DOHH2 (cell line): Measurements from ENCODE around the gene REG3A.

Experiments
- H3F3A ChIP-seq: fragments of 200-600 bp; sonication (generic), shearing (Covaris generic); 2 replicates; pipeline ENCODE4 v1.6.0; 2016; ENCODE audit warnings: antibody characterized with exemption, mild to moderate bottlenecking; ENCODE audit not compliant: control insufficient read depth, insufficient read depth
- H3K27ac ChIP-seq: fragments of 200-600 bp; sonication (generic); 2 replicates; pipeline ENCODE4 v1.5.1; 2014; ENCODE audit warnings: low read depth, mild to moderate bottlenecking, low read length, moderate library complexity
- H3K27me3 ChIP-seq: fragments of 200-600 bp; sonication (generic); 2 replicates; pipeline ENCODE4 v1.6.1; 2014; ENCODE audit warnings: mild to moderate bottlenecking, low read length, mixed read lengths; ENCODE audit not compliant: control insufficient read depth
- H3K36me3 ChIP-seq: fragments of 200-600 bp; sonication (generic); 2 replicates; pipeline ENCODE4 v1.6.1; 2014; ENCODE audit warnings: mild to moderate bottlenecking, low read length, moderate library complexity, mixed read lengths; ENCODE audit not compliant: control insufficient read depth
- H3K4me1 ChIP-seq: fragments of 200-600 bp; sonication (generic); 2 replicates; pipeline ENCODE4 v1.6.1; 2014; ENCODE audit warnings: mild to moderate bottlenecking, low read length, mixed read lengths; ENCODE audit not compliant: control insufficient read depth
- H3K4me2 ChIP-seq: fragments of 200-600 bp; sonication (generic); 2 replicates; pipeline ENCODE4 v1.6.0; 2014; ENCODE audit warnings: mild to moderate bottlenecking, low read length, moderate library complexity
- H3K4me3 ChIP-seq: fragments of 200-600 bp; sonication (generic); 2 replicates; pipeline ENCODE4 v1.5.1; 2014; ENCODE audit warnings: mild to moderate bottlenecking, low read length, mixed read lengths
- H3K79me2 ChIP-seq: fragments of 200-600 bp; sonication (generic); 2 replicates; pipeline ENCODE4 v1.6.1; 2014; ENCODE audit warnings: mild to moderate bottlenecking, low read length, mixed read lengths; ENCODE audit not compliant: control insufficient read depth
- H3K9me2 ChIP-seq: fragments of 200-600 bp; sonication (generic); replicated peaks from 2 replicates; pipeline ENCODE4 v1.6.1; 2014; ENCODE audit warnings: mild to moderate bottlenecking, low read length, mixed read lengths; ENCODE audit not compliant: control insufficient read depth
- H3K9me3 ChIP-seq: fragments of 200-600 bp; sonication (generic); 2 replicates; pipeline ENCODE4 v1.6.1; 2014; ENCODE audit warnings: antibody characterized with exemption, low read length, mixed read lengths; ENCODE audit not compliant: control insufficient read depth, insufficient read depth
- H4K20me1 ChIP-seq: fragments of 200-600 bp; sonication (generic); 2 replicates; pipeline ENCODE4 v1.6.0; 2014; ENCODE audit warnings: low read depth, mild to moderate bottlenecking, antibody characterized with exemption, low read length, moderate library complexity; ENCODE audit not compliant: control insufficient read depth, insufficient read depth
- CTCF ChIP-seq: fragments of 200-600 bp; sonication (generic); IDR thresholded peaks from one replicate; pipeline ENCODE4 v1.5.1; 2014; ENCODE audit warnings: antibody characterized with exemption, mild to moderate bottlenecking, low read depth, low read length; ENCODE audit not compliant: poor library complexity, severe bottlenecking
- EZH2phosphoT487 ChIP-seq: fragments of 200-600 bp; sonication (generic); IDR thresholded peaks from 2 replicates; pipeline ENCODE4 v1.6.1; 2017; ENCODE audit warnings: borderline replicate concordance, mild to moderate bottlenecking, antibody characterized with exemption, low read length, moderate library complexity, mixed read lengths

Gene REG3A

GRCh38 chr2:79124907-79125720 lies 34.4 kb downstream of the REG3A start:
- no peak overlapping the region for H3K4me2 ChIP-seq
- no peak overlapping the region for H3K4me3 ChIP-seq
- TF ChIP-seq CTCF, result no peak
- no peak for TF ChIP-seq EZH2phosphoT487
- H3K9me2 ChIP-seq, result no peaks in the 10 kb centered on the region
- no peaks in the 10 kb centered on the region for H3K79me2 ChIP-seq
- no peak overlapping the region for H3K27ac ChIP-seq
- H3F3A ChIP-seq, result no peaks in the 10 kb centered on the region
- no peaks in the 10 kb centered on the region for H3K36me3 ChIP-seq
- no peaks in the 10 kb centered on the region for H4K20me1 ChIP-seq
- no peaks in the 10 kb centered on the region for H3K4me1 ChIP-seq
- H3K27me3 ChIP-seq, result no peaks in the 10 kb centered on the region
- H3K9me3 ChIP-seq, result no peaks in the 10 kb centered on the region

DNA sequence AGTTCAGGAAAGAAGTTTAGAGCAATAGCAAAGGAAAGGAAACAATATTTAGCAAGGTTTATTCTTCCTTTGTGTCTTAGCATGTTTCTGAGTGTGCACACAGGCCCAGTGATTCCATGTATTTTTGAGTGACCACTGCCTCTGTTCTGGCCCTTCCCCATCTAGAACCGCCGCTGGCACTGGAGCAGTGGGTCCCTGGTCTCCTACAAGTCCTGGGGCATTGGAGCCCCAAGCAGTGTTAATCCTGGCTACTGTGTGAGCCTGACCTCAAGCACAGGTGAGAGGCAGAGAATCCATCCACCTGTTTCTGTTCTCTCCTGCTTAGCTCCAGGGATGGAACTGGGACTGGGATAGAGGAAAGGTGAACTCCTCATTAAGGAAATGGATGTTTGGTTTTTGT lies 36.9 kb downstream of the REG3A start:
- Histone ChIP-seq H4K20me1 (no peaks in the 10 kb centered on the region), H3K27me3 (no peaks in the 10 kb centered on the region), H3K4me3 (no peak overlapping the region), H3F3A (no peaks in the 10 kb centered on the region), H3K4me2 (no peak overlapping the region), H3K27ac (no peak overlapping the region), H3K9me3 (no peaks in the 10 kb centered on the region), H3K36me3 (no peaks in the 10 kb centered on the region), H3K9me2 (no peaks in the 10 kb centered on the region), H3K4me1 (no peaks in the 10 kb centered on the region), H3K79me2 (no peaks in the 10 kb centered on the region)
- no peak for TF ChIP-seq EZH2phosphoT487
- no peak for TF ChIP-seq CTCF

DNA sequence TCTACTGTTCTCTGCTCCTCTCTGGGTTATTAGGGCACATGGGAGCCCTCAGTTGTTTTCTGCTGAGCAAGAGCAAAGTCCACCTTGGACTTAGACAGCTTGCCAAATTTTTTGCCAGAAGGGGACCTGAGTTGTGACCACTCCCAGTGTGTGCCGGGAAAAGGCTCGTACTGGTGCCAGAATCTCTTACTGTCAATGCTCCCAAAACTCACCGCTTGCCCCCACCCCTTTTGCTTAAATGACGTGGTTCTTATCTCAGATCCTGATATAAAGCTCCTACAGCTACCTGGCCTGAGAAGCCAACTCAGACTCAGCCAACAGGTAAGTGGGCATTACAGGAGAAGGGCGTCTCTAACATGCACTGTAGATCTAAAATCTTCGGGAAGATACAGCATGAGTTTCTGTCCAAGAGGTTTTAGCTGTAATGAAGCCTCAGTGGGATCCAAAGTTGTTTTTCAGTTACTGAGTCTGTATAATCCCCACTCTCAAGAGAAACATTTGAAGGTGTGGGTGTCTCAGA lies 39.3 kb downstream of the REG3A start, which contains the start of gene REG1A:
Gene REG1A (plus strand): TSS at position 295 of the 520 bp plus-strand sequence. CDS start 374 bp downstream, outside the sequence.
- Histone ChIP-seq H3K36me3 (no peaks in the 10 kb centered on the region), H3K4me1 (no peaks in the 10 kb centered on the region), H3K4me3 (no peak within 1 kb of the TSS), H3K27me3 (no peaks in the 10 kb centered on the region), H3K9me3 (no peaks in the 10 kb centered on the region), H3K4me2 (no peak within 1 kb of the TSS), H3K79me2 (no peaks in the 10 kb centered on the region), H3K9me2 (no peaks in the 10 kb centered on the region), H4K20me1 (no peaks in the 10 kb centered on the region), H3K27ac (no peak within 1 kb of the TSS), H3F3A (no peaks in the 10 kb centered on the region)
- TF ChIP-seq EZH2phosphoT487, result no peak
- no peak for TF ChIP-seq CTCF
